Measurements from ENCODE around the gene ACTR3C.
"Not testable (repeated sequence)": the region's sequence is repeated elsewhere in the genome, so short reads cannot be mapped to it uniquely, and the experiment has no call there.

Gene ACTR3C

DNA sequence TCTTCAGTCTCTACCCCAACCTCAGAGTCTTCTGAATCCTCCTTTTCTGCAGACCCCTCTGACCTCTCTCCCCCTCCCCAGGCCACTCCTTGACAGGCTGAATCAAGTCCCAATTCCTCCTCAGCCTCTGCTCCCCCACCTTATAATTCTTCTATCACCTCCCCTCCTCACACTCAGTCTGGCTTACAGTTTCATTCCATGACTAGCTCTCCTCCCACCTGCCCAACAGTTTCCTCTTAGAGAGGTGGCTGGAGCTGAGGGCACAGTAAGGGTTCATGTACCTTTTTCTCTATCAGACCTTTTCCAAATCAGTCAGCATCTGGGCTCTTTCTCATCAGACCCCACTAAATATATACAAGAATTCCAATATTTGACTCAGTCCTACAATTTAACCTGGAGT lies 14.8 kb downstream of the ACTR3C start:
- DNase-seq (ENCODE audit: low spot score), result no peak
- TF ChIP-seq, protein P1, sequence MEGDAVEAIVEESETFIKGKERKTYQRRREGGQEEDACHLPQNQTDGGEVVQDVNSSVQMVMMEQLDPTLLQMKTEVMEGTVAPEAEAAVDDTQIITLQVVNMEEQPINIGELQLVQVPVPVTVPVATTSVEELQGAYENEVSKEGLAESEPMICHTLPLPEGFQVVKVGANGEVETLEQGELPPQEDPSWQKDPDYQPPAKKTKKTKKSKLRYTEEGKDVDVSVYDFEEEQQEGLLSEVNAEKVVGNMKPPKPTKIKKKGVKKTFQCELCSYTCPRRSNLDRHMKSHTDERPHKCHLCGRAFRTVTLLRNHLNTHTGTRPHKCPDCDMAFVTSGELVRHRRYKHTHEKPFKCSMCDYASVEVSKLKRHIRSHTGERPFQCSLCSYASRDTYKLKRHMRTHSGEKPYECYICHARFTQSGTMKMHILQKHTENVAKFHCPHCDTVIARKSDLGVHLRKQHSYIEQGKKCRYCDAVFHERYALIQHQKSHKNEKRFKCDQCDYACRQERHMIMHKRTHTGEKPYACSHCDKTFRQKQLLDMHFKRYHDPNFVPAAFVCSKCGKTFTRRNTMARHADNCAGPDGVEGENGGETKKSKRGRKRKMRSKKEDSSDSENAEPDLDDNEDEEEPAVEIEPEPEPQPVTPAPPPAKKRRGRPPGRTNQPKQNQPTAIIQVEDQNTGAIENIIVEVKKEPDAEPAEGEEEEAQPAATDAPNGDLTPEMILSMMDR (IDR thresholded peaks at IDR 0.05; ENCODE audit: extremely low read depth, missing control alignments), result no peak

DNA sequence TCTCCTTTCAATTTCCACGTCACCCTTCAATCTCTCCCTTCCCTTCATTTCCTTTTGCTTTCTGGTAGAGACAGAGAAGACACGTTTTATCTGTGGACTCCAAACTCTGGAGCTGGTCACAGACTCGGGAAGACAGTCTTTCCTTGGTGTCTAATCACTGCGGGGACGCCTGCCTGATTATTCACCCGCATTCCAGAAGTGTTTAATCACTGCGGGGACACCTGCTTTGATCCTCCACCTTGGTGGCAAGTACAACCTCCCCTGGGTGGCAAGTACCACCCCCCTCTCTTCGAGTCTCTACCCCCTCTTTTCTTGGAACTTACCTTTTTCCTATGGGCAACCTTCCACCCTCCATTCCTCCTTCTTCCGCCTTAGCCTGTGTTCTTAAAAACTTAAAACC lies 15.4 kb downstream of the ACTR3C start:
- DNase-seq (ENCODE audit: low spot score), result no peak
- TF ChIP-seq, protein P1 (IDR thresholded peaks at IDR 0.05; ENCODE audit: extremely low read depth, missing control alignments), result no peak

DNA sequence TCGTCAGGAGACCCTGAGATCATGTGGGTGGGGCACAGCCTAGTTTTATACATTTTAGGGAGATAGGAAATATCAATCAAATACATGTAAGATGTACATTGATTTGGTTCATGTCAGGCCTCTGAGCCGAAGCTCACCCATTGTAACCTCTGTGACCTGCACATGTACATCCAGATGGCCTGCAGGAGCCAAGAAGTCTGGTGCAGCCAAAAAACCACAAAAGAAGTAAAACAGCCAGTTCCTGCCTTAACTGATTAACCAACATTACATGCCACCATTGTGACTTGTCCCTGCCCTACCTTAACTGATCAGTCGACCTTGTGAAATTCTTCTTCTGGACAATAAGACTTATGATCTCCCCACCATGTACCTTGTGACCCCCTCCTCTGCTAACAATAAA lies 16.2 kb downstream of the ACTR3C start:
- TF ChIP-seq, protein P1 (IDR thresholded peaks at IDR 0.05; ENCODE audit: extremely low read depth, missing control alignments), result no peak
- no peak for DNase-seq (ENCODE audit: low spot score)

DNA sequence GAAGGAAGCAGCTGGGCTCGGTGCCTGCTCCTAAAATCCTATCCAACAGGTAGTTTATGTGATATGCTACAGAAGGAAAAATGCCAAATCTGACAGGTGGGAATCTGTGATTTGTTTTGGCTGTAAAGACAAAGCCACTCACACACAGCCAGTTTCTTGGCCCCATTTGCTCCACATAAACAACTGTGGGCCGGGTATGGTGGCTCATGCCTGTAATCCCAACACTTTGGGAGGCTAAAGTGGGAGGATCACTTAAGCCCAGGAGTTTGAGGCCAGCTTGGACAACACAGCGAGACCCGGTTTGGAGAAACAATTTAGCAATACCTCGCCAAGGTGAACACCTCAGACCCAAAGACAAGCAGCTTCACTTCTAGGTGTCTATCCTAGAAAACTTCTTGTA lies 17.0 kb downstream of the ACTR3C start:
- DNase-seq (ENCODE audit: low spot score), result not testable (repeated sequence)

DNA sequence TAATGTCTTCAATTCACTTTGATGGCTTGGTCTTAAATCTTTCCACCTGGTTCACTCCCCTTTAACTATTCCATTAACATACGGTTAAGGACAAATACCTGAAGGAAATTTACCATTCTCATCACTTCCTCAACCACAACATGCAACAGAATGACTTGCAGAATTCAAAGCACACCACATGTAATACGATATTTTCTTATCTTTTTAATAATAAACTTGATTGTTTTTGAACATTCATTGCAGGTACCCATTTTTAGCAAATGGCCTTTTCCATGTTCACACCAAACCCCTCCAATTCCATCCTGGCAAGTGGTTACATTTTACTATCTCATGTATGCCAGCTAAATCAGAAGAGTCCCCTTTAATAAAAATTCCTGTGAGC lies 17.5 kb downstream of the ACTR3C start:
- DNase-seq (ENCODE audit: low spot score), result not testable (repeated sequence)

DNA sequence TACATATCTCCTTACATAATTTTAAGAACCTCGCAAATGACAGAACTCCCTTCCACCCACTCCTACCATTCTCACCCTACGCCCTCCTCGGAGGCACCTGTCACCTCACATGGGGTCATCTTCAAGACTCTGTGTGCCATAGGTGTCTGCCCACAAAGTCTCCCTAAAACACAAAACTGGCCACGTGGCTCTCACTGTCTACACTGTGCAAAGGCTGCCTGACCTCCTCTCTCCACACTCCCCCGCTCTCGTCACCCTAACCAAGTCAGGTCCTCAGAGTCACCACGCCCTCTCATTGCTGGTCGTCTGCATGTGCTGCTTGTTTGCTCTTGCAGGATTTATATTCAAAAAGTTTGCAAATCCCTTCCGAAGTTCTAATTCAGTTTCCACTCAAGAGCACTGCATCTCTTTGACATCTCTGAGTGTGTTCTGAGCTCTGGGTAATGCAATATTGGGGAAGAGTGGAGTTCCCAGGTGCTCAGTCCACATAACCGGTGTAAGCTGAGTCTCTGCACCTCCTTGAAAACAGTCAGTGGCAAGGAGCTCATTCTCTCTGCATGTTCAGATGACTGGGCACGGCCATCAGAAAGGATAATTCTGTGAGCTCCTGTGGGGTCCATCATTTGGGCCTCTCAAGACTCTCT lies 18.0 kb downstream of the ACTR3C start:
- DNase-seq (ENCODE audit: low spot score), result not testable (repeated sequence)

DNA sequence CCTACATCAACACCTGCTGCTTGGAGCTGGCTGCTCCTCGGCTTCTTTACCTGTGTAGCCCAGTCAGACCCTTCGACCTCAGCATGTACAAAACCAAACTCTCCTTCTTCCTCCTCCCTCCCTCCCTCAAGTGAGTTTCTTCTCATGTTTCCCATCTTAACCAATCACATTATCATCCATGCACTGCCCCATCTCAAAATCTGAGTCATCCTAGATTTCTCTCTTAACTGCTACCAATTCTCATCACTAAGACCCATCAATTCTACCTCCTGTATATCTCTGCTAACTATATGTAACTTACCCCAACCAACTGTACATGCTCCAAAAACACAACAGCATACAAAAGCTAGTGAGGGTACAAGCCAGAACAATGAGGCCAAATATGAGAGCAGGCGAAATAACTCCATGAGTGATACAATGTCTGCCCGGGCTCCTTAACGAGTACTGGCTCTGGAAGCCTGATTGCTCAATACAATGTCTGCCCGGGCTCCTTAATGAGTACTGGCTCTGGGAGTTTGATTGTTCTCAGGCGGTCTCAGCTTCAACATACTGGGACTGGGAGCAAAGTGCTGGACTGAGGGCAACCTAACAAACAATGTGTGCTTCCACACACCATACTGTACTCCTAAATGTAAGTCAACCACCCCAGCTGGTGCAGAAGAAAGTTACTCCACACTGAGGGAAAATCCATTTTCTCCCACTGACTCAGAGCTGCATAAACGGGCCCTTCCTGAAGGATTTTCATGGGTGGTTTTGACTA lies 18.7 kb downstream of the ACTR3C start:
- DNase-seq (ENCODE audit: low spot score), result not testable (repeated sequence)

DNA sequence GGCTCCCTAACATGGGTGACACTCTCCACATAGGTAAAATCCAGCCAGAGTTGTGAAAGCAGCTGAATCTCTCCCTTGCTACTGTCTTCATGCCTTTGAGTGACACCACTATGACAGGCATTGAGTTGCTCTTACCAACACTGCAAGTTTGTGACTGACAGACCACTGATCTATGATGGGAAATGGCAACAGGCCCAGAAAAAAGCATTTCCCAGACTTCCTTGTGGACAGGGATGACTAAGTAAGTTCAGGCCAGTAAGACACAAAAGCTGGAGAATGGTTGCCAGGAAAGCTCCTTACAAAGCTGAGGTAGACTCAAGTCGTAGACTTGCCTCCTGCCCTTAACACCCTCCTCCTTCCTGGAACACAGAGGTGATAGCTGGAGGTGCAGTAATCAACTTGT lies 20.4 kb downstream of the ACTR3C start:
- DNase-seq (ENCODE audit: low spot score), result not testable (repeated sequence)

DNA sequence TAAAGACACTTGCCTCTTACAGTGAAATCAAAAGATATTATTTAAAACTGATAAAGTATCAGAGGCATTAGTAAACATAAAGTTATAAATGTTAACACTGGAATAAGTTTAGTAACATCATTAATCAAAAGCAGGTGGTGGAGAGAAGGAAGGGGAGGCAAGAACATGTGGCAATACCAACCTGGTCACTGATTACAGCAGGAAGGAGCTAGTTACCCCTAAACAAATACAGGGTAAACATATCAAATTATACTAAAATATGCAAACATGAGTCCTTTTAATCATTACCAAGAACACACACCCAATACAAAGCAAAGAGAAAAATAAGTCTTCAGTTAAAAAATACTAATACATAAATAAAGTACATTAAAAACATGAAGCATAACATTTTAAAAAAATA lies 25.4 kb downstream of the ACTR3C start:
- DNase-seq (ENCODE audit: low spot score), result not testable (repeated sequence)

DNA sequence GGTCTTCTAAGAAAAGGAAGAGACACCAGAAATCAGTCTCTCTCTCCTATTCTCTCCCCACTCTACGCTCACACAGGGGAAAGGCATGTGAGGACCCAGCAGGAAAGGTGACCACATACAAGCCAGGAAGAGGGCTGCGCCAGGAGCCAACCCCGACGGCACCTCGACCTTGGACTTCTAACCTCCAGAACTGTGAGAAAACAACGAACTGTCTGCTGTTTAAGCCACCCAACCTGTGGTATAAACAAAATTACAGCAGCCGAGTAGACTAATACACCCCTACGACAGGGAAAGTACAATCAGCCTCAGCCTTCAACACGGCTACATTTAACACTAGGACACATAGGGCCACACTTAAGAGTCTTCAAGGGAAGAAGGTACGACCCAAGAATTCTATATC lies 26.5 kb downstream of the ACTR3C start:
- DNase-seq (ENCODE audit: low spot score), result not testable (repeated sequence)

DNA sequence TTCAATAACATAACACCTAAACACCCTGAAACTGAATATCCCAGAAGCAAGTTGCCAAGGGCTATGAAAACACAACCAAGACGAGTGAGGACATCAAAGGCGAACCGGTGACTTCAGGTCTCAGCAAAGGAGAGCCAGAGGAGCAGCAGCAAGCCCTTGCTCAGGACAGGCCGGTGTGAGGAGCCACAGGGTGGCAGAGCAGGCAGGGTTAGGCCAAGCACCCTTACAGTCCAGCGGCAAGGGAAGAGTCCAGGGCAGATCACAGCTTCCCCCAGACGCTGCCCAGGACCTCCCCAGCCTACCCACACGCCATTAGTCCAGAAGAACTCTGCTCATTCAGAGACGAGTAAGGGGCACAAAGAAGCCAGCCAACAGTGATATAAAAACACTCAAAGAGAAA lies 27.7 kb downstream of the ACTR3C start:
- DNase-seq (ENCODE audit: low spot score), result not testable (repeated sequence)

DNA sequence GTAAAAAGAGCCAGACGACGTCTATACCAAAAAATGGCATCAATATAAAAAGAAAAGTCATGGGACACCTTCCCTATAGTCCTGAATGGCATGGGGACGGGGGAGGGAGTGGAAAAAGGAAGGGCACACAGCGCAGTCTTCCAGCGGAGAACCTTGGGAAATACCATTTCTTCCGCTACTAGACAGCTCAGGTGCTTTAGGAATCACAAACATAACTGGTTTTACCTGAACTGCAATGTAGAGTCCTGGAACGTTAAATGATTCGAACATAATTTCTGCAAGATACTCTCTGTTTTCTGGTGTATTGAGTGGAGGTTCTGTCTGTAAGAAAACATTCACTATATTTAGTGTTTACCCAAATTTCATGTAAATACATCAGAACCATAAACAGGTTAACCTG lies 28.3 kb downstream of the ACTR3C start:
- DNase-seq (ENCODE audit: low spot score), result not testable (repeated sequence)

DNA sequence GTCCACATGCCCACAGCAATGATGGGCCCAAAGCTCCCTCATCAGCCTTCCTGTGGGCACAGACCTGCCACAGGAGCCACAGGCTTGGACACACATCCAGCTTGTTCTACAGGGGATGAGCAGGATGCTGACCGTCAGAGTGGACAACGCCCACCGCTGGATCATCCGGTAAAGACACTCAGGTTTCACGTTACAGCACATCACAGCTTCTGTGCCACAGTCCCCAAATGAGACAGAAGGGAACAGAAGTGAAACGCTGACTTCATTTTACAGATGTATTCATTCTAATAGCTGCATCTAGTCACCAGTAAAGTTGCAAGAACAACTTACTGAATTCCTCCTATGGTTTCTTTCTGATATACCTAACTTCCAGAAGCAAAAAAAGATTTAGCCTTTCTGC lies 33.0 kb downstream of the ACTR3C start:
- DNase-seq (ENCODE audit: low spot score), result not testable (repeated sequence)

DNA sequence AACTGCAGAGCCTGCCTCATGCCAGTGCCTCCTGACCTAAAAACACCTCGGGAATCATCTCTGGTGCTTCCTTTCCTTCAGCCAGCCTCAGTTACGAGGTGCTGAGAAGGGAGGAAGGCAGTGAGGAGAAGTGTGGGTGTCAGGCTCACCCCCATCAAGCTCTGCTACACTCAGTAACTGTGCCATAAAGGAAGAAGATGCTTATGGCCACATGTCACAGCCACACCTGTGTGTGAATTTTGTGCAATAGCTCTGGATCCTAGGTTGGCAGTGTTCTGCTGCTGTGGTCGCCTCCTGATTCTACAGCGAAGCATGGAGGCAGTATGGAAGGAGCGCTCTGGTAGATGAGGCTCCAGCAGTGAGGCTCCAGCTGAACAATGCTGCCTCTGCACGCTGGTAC lies 34.5 kb downstream of the ACTR3C start:
- not testable (repeated sequence) for DNase-seq (ENCODE audit: low spot score)

DNA sequence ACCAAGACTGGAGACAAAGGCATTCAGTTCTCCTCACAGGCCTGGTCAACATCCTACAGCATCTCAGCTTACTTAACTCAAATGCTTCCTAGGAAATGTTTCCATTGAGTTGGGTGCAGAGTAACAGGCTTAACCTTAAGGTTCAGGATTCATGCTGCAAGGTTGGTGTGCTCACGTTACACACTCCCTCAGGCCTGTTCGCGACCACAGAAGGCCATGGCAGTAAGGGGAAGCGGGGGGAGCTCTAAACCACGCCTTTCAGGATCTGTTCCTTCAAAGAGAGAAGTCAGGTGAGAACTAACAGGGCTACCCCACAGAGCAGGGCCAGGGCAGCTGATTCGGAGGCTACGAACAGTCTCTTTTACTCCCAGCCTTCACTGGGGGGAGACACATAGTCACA lies 35.5 kb downstream of the ACTR3C start:
- not testable (repeated sequence) for DNase-seq (ENCODE audit: low spot score)
